ENCODE data around the gene LRRFIP1.
"Not testable (repeated sequence)": the region's sequence is repeated elsewhere in the genome, so short reads cannot be mapped to it uniquely, and the experiment has no call there.

The LRRFIP1 gene

GRCh38 chr2:237627441-237628246 is at the start of gene LRRFIP1:
TSS of gene LRRFIP1 (plus strand) at chr2:237627587. CDS start at chr2:237627645, 58 bp downstream.
- no peak for DNase-seq

GRCh38 chr2:237577956-237578870 is 49.2 kb upstream of the LRRFIP1 start:
- no peak for DNase-seq

GRCh38 chr2:237581326-237581725 is 46.1 kb upstream of the LRRFIP1 start:
- no peak for DNase-seq

- no peak for DNase-seq
Measured at GRCh38 chr2:237581751-237582746, 45.3 kb upstream of the LRRFIP1 start.

- no peak for DNase-seq
Measured at GRCh38 chr2:237583385-237584295, 43.7 kb upstream of the LRRFIP1 start.

- no peak for DNase-seq
Measured at GRCh38 chr2:237585590-237586221, 41.7 kb upstream of the LRRFIP1 start.

GRCh38 chr2:237588044-237588696 is 39.2 kb upstream of the LRRFIP1 start:
- no peak for DNase-seq

GRCh38 chr2:237590272-237591140 is 36.9 kb upstream of the LRRFIP1 start, which contains the start of gene RAB17:
TSS of gene RAB17 (minus strand) at chr2:237590734. CDS start at chr2:237586154, 4,580 bp downstream.
- DNase-seq, result no peak

GRCh38 chr2:237591141-237591881 is 36.1 kb upstream of the LRRFIP1 start:
- no peak for DNase-seq

- no peak for DNase-seq
Measured at GRCh38 chr2:237592425-237592980, 34.9 kb upstream of the LRRFIP1 start.

GRCh38 chr2:237593036-237593435 is 34.4 kb upstream of the LRRFIP1 start:
- no peak for DNase-seq

GRCh38 chr2:237593596-237594320 is 33.6 kb upstream of the LRRFIP1 start:
- DNase-seq, result no peak

- DNase-seq, result no peak
Measured at GRCh38 chr2:237594514-237594871, 32.9 kb upstream of the LRRFIP1 start.

GRCh38 chr2:237595829-237596519 is 31.4 kb upstream of the LRRFIP1 start:
- DNase-seq, result not testable (repeated sequence)

GRCh38 chr2:237596520-237597195 is 30.7 kb upstream of the LRRFIP1 start:
- no peak for DNase-seq
